ENCODE results near the gene RCN2. TPM values are rescaled to one million over a fixed set of nuclear protein-coding genes. Genes with fewer than 3 reads are reported as not detected.
A peak's percentile ranks its signal among the peaks of the same experiment; 100 is the strongest.
"Not testable (repeated sequence)": the region's sequence is repeated elsewhere in the genome, so short reads cannot be mapped to it uniquely, and the experiment has no call there.

RCN2 gene
- total and polyA plus RNA-seq, 2 of the 13 experiments (the other 11 are each of a cell fraction or from before 2014, with no cell fraction given), result 84.4 to 89.0 TPM

DNA sequence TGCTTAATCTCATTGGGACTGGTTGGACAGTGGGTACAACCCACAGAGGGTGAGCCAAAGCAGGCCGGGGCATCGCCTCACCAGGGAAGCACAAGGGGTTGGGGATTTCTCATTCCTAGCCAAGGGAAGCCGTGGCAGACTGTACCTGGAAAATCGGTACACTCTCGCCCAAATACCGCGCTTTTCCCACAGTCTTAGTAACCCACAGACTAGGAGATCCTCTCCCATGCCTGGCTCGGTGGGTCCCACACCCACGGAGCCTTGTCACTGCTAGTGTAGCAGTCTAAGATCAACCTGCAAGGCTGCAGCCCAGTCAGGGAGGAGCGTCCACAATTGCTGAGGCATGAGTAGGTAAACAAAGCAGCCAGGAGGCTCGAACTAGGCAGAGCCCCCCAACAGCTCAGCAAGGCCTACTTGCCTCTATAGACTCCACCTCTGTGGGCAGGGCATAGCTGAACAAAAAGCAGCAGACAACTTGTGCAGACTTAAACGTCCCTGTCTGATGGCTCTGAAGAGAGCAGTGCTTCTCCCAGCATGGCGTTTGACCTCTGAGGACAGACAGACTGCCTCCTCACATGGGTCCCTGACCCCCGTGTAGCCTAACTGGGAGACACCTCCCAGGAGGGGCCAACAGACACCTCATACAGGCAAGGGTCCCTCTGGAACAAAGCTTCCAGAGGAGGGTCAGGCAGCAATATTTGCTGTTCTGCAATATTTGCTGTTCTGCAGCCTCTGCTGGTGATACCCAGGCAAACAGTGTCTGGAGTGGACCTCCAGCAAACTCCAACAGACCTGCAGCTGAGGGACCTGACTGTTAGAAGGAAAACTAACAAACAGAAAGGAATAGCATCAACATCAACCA is 44.0 kb upstream of the RCN2 start (continued):
- TF ChIP-seq FOXA1, SOX13 (IDR thresholded peaks at IDR 0.05): not testable (repeated sequence)
- peak; percentile 68; the same call in 1 of the 2 replicates for TF ChIP-seq FOXA1 (CRISPR knock-in tag; IDR thresholded peaks at IDR 0.05)
- peak; percentile 4; the same call in 1 of the 2 replicates for TF ChIP-seq ZNF331 (CRISPR knock-in tag; IDR thresholded peaks at IDR 0.05)
- TF ChIP-seq NR2F2 (IDR thresholded peaks at IDR 0.05; ENCODE audit: borderline replicate concordance, low read depth), result 0 out of 2 replicates have a peak, but pooled peaks have one; percentile 23
- TF ChIP-seq SKI (IDR thresholded peaks at IDR 0.05; ENCODE audit: partially characterized antibody), result peak; percentile 36
- peak; percentile 37; the same call in 1 of the 2 replicates for TF ChIP-seq ZNF501 (CRISPR knock-in tag; IDR thresholded peaks at IDR 0.05)
- TF ChIP-seq BCL6 (CRISPR knock-in tag; IDR thresholded peaks at IDR 0.05), result peak; percentile 56; the same call in 1 of the 2 replicates
- TF ChIP-seq, protein P1, sequence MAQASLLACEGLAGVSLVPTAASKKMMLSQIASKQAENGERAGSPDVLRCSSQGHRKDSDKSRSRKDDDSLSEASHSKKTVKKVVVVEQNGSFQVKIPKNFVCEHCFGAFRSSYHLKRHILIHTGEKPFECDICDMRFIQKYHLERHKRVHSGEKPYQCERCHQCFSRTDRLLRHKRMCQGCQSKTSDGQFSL (CRISPR knock-in tag; IDR thresholded peaks at IDR 0.05), result peak; percentile 97
- TF ChIP-seq, protein P2, sequence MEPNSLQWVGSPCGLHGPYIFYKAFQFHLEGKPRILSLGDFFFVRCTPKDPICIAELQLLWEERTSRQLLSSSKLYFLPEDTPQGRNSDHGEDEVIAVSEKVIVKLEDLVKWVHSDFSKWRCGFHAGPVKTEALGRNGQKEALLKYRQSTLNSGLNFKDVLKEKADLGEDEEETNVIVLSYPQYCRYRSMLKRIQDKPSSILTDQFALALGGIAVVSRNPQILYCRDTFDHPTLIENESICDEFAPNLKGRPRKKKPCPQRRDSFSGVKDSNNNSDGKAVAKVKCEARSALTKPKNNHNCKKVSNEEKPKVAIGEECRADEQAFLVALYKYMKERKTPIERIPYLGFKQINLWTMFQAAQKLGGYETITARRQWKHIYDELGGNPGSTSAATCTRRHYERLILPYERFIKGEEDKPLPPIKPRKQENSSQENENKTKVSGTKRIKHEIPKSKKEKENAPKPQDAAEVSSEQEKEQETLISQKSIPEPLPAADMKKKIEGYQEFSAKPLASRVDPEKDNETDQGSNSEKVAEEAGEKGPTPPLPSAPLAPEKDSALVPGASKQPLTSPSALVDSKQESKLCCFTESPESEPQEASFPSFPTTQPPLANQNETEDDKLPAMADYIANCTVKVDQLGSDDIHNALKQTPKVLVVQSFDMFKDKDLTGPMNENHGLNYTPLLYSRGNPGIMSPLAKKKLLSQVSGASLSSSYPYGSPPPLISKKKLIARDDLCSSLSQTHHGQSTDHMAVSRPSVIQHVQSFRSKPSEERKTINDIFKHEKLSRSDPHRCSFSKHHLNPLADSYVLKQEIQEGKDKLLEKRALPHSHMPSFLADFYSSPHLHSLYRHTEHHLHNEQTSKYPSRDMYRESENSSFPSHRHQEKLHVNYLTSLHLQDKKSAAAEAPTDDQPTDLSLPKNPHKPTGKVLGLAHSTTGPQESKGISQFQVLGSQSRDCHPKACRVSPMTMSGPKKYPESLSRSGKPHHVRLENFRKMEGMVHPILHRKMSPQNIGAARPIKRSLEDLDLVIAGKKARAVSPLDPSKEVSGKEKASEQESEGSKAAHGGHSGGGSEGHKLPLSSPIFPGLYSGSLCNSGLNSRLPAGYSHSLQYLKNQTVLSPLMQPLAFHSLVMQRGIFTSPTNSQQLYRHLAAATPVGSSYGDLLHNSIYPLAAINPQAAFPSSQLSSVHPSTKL (CRISPR knock-in tag; IDR thresholded peaks at IDR 0.05), result 0 out of 2 replicates have a peak, but pooled peaks have one; percentile 18
- TF ChIP-seq, protein P3, sequence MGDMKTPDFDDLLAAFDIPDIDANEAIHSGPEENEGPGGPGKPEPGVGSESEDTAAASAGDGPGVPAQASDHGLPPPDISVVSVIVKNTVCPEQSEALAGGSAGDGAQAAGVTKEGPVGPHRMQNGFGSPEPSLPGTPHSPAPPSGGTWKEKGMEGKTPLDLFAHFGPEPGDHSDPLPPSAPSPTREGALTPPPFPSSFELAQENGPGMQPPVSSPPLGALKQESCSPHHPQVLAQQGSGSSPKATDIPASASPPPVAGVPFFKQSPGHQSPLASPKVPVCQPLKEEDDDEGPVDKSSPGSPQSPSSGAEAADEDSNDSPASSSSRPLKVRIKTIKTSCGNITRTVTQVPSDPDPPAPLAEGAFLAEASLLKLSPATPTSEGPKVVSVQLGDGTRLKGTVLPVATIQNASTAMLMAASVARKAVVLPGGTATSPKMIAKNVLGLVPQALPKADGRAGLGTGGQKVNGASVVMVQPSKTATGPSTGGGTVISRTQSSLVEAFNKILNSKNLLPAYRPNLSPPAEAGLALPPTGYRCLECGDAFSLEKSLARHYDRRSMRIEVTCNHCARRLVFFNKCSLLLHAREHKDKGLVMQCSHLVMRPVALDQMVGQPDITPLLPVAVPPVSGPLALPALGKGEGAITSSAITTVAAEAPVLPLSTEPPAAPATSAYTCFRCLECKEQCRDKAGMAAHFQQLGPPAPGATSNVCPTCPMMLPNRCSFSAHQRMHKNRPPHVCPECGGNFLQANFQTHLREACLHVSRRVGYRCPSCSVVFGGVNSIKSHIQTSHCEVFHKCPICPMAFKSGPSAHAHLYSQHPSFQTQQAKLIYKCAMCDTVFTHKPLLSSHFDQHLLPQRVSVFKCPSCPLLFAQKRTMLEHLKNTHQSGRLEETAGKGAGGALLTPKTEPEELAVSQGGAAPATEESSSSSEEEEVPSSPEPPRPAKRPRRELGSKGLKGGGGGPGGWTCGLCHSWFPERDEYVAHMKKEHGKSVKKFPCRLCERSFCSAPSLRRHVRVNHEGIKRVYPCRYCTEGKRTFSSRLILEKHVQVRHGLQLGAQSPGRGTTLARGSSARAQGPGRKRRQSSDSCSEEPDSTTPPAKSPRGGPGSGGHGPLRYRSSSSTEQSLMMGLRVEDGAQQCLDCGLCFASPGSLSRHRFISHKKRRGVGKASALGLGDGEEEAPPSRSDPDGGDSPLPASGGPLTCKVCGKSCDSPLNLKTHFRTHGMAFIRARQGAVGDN (CRISPR knock-in tag; IDR thresholded peaks at IDR 0.05), result peak; percentile 48
- peak in 1 of 2 experiments; percentile 69; a peak in 2 of 4 replicates for TF ChIP-seq SOX13 (CRISPR knock-in tag; conservative IDR thresholded peaks at IDR 0.05 in 1 of 2, IDR thresholded peaks at IDR 0.05 in 1 of 2)
- TF ChIP-seq FOXA3 (CRISPR knock-in tag; IDR thresholded peaks at IDR 0.05), result 0 out of 2 replicates have a peak, but pooled peaks have one; percentile 35
- 0 out of 2 replicates have a peak, but pooled peaks have one; percentile 64 for TF ChIP-seq ZNF782 (CRISPR knock-in tag; IDR thresholded peaks at IDR 0.05; ENCODE audit: borderline replicate concordance)
- peak; percentile 30; the same call in 1 of the 2 replicates for TF ChIP-seq ZNF317 (CRISPR knock-in tag; IDR thresholded peaks at IDR 0.05)
- TF ChIP-seq CEBPG (CRISPR knock-in tag; IDR thresholded peaks at IDR 0.05), result 0 out of 2 replicates have a peak, but pooled peaks have one; percentile 7
- TF ChIP-seq ZSCAN22 (CRISPR knock-in tag; IDR thresholded peaks at IDR 0.05), result peak; percentile 89
- 0 out of 2 replicates have a peak, but pooled peaks have one; percentile 26 for TF ChIP-seq POGZ (CRISPR knock-in tag; IDR thresholded peaks at IDR 0.05)
- TF ChIP-seq SALL1 (CRISPR knock-in tag; IDR thresholded peaks at IDR 0.05), result peak; percentile 26; the same call in 1 of the 2 replicates
- TF ChIP-seq, protein P4, sequence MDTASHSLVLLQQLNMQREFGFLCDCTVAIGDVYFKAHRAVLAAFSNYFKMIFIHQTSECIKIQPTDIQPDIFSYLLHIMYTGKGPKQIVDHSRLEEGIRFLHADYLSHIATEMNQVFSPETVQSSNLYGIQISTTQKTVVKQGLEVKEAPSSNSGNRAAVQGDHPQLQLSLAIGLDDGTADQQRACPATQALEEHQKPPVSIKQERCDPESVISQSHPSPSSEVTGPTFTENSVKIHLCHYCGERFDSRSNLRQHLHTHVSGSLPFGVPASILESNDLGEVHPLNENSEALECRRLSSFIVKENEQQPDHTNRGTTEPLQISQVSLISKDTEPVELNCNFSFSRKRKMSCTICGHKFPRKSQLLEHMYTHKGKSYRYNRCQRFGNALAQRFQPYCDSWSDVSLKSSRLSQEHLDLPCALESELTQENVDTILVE (CRISPR knock-in tag; IDR thresholded peaks at IDR 0.05), result 0 out of 2 replicates have a peak, but pooled peaks have one; percentile 22
